Measurements from ENCODE around the gene SDHB. TPM values are rescaled to one million over a fixed set of nuclear protein-coding genes. Genes with fewer than 3 reads are reported as not detected.

The SDHB gene
- 163 and 191 TPM in 2 replicates for total RNA-seq

- peak; percentile 90 for DNase-seq (ENCODE audit: low read depth, low spot score)
Observed at GRCh38 chr1:17053685-17054410, at the start of gene SDHB. TSS of gene SDHB (minus strand) at chr1:17054032. CDS start at chr1:17054019, 13 bp downstream.

GRCh38 chr1:17102232-17102631 lies 48.4 kb upstream of the SDHB start:
- no peak for DNase-seq (ENCODE audit: low read depth, low spot score)

GRCh38 chr1:17101261-17101660 lies 47.4 kb upstream of the SDHB start:
- no peak for DNase-seq (ENCODE audit: low read depth, low spot score)

- no peak for DNase-seq (ENCODE audit: low read depth, low spot score)
Observed at GRCh38 chr1:17099616-17100340, 45.9 kb upstream of the SDHB start.

- DNase-seq (ENCODE audit: low read depth, low spot score) = no peak
Observed at GRCh38 chr1:17098446-17099317, 44.9 kb upstream of the SDHB start.

GRCh38 chr1:17097787-17098186 lies 44.0 kb upstream of the SDHB start:
- no peak for DNase-seq (ENCODE audit: low read depth, low spot score)

- DNase-seq (ENCODE audit: low read depth, low spot score) = no peak
Observed at GRCh38 chr1:17097147-17097546, 43.3 kb upstream of the SDHB start.

- DNase-seq (ENCODE audit: low read depth, low spot score) = no peak
Observed at GRCh38 chr1:17096584-17096983, 42.8 kb upstream of the SDHB start.

GRCh38 chr1:17095141-17095540 lies 41.3 kb upstream of the SDHB start:
- no peak for DNase-seq (ENCODE audit: low read depth, low spot score)

- no peak for DNase-seq (ENCODE audit: low read depth, low spot score)
Observed at GRCh38 chr1:17094664-17095063, 40.8 kb upstream of the SDHB start.

GRCh38 chr1:17093822-17094393 lies 40.1 kb upstream of the SDHB start:
- no peak for DNase-seq (ENCODE audit: low read depth, low spot score)

- DNase-seq (ENCODE audit: low read depth, low spot score) = no peak
Observed at GRCh38 chr1:17091252-17091651, 37.4 kb upstream of the SDHB start.

GRCh38 chr1:17089506-17089905 lies 35.7 kb upstream of the SDHB start:
- DNase-seq (ENCODE audit: low read depth, low spot score) = no peak

- no peak for DNase-seq (ENCODE audit: low read depth, low spot score)
Observed at GRCh38 chr1:17086751-17087150, 32.9 kb upstream of the SDHB start.

- DNase-seq (ENCODE audit: low read depth, low spot score) = no peak
Observed at GRCh38 chr1:17084787-17085186, 31.0 kb upstream of the SDHB start.

GRCh38 chr1:17082761-17083160 lies 28.9 kb upstream of the SDHB start:
- DNase-seq (ENCODE audit: low read depth, low spot score) = no peak

GRCh38 chr1:17081439-17081838 lies 27.6 kb upstream of the SDHB start:
- DNase-seq (ENCODE audit: low read depth, low spot score) = no peak

GRCh38 chr1:17080880-17081279 lies 27.0 kb upstream of the SDHB start:
- no peak for DNase-seq (ENCODE audit: low read depth, low spot score)

- no peak for DNase-seq (ENCODE audit: low read depth, low spot score)
Observed at GRCh38 chr1:17080085-17080759, 26.4 kb upstream of the SDHB start.

- no peak for DNase-seq (ENCODE audit: low read depth, low spot score)
Observed at GRCh38 chr1:17078991-17079868, 25.4 kb upstream of the SDHB start.
